OCI-LY3 (cell line): ENCODE measurements around the gene SLAMF7.

Experiments used
- H2AFZ ChIP-seq: fragments of 200-600, 300-600 bp; shearing (Covaris generic); 2 replicates; pipeline ENCODE4 v1.6.0; 2014; ENCODE audit warnings: antibody characterized with exemption, low read depth, low read length
- H3K27ac ChIP-seq: fragments of 200-600, 300-600 bp; sonication (generic); 2 replicates; pipeline ENCODE4 v1.5.1; 2014; ENCODE audit warnings: mild to moderate bottlenecking, low read length, moderate library complexity, mixed read lengths
- H3K27me3 ChIP-seq: fragments of 200-600, 300-600 bp; sonication (generic); 2 replicates; pipeline ENCODE4 v1.6.1; 2014; ENCODE audit warnings: low read depth, low read length, mixed read lengths
- H3K36me3 ChIP-seq: fragments of 200-600, 300-600 bp; sonication (generic); replicated peaks from 2 replicates; pipeline ENCODE3; 2014; ENCODE audit warnings: low read depth, low read length, mixed read lengths
- H3K4me1 ChIP-seq: fragments of 300-600, 200-600 bp; sonication (generic); 2 replicates; pipeline ENCODE4 v1.6.1; 2014; ENCODE audit warnings: low read length, mixed read lengths
- H3K4me2 ChIP-seq: fragments of 200-600, 300-600 bp; sonication (generic); 2 replicates; pipeline ENCODE4 v1.6.1; 2014; ENCODE audit warnings: low read length, mixed read lengths
- H3K4me3 ChIP-seq: fragments of 300-600, 200-600 bp; sonication (generic); 2 replicates; pipeline ENCODE4 v1.5.1; 2014; ENCODE audit warnings: antibody characterized with exemption, mild to moderate bottlenecking, low read length, moderate library complexity
- H3K79me2 ChIP-seq: fragments of 300-600, 200-600 bp; shearing (Covaris generic); 2 replicates; pipeline ENCODE4 v1.6.1; 2014; ENCODE audit warnings: mild to moderate bottlenecking, low read length, mixed read lengths
- H3K9ac ChIP-seq: fragments of 300-600, 200-600 bp; shearing (Covaris generic); 2 replicates; pipeline ENCODE4 v1.6.0; 2014; ENCODE audit warnings: mild to moderate bottlenecking, low read length, moderate library complexity
- H3K9me3 ChIP-seq: fragments of 200-600, 300-600 bp; shearing (Covaris generic); 2 replicates; pipeline ENCODE4 v1.6.1; 2014; ENCODE audit warnings: low read length, mixed read lengths; ENCODE audit not compliant: insufficient read depth
- H4K20me1 ChIP-seq: fragments of 200-600, 300-600 bp; sonication (generic); 2 replicates; pipeline ENCODE4 v1.6.1; 2016; ENCODE audit warnings: low read length, mixed read lengths; ENCODE audit not compliant: insufficient read depth
- EZH2phosphoT487 ChIP-seq: fragments of 200-600 bp; shearing (Covaris generic); IDR thresholded peaks from 2 replicates; pipeline ENCODE4 v1.6.1; 2018; ENCODE audit warnings: antibody characterized with exemption, mixed run types, low read depth
- TF ChIP-seq, protein P1 (sequence below): fragments of 200-600, 300-600 bp; sonication (generic); IDR thresholded peaks from 2 replicates; pipeline ENCODE4 v1.5.1; 2014; ENCODE audit warnings: antibody characterized with exemption, low read length, low read depth

SLAMF7 gene

GRCh38 chr1:160741092-160741501 is 2.0 kb downstream of the SLAMF7 start:
- Histone ChIP-seq H3K27ac (peak overlapping the region; percentile 83), H3K4me3 (peak overlapping the region; percentile 81), H3K27me3 (no peaks in the 10 kb centered on the region), H3K79me2 (peaks cover 63% of the 10 kb centered on the region), H3K9me3 (peaks cover 16% of the 10 kb centered on the region), H2AFZ (no peak overlapping the region), H3K9ac (peak overlapping the region; percentile 87), H4K20me1 (peaks cover 9% of the 10 kb centered on the region; the same call in 1 of the 2 replicates), H3K36me3 (peaks cover 39% of the 10 kb centered on the region), H3K4me1 (peaks cover 68% of the 10 kb centered on the region), H3K4me2 (peak overlapping the region; percentile 85)
- no peak for TF ChIP-seq EZH2phosphoT487
- TF ChIP-seq, protein P1, sequence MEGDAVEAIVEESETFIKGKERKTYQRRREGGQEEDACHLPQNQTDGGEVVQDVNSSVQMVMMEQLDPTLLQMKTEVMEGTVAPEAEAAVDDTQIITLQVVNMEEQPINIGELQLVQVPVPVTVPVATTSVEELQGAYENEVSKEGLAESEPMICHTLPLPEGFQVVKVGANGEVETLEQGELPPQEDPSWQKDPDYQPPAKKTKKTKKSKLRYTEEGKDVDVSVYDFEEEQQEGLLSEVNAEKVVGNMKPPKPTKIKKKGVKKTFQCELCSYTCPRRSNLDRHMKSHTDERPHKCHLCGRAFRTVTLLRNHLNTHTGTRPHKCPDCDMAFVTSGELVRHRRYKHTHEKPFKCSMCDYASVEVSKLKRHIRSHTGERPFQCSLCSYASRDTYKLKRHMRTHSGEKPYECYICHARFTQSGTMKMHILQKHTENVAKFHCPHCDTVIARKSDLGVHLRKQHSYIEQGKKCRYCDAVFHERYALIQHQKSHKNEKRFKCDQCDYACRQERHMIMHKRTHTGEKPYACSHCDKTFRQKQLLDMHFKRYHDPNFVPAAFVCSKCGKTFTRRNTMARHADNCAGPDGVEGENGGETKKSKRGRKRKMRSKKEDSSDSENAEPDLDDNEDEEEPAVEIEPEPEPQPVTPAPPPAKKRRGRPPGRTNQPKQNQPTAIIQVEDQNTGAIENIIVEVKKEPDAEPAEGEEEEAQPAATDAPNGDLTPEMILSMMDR, result no peak

DNA sequence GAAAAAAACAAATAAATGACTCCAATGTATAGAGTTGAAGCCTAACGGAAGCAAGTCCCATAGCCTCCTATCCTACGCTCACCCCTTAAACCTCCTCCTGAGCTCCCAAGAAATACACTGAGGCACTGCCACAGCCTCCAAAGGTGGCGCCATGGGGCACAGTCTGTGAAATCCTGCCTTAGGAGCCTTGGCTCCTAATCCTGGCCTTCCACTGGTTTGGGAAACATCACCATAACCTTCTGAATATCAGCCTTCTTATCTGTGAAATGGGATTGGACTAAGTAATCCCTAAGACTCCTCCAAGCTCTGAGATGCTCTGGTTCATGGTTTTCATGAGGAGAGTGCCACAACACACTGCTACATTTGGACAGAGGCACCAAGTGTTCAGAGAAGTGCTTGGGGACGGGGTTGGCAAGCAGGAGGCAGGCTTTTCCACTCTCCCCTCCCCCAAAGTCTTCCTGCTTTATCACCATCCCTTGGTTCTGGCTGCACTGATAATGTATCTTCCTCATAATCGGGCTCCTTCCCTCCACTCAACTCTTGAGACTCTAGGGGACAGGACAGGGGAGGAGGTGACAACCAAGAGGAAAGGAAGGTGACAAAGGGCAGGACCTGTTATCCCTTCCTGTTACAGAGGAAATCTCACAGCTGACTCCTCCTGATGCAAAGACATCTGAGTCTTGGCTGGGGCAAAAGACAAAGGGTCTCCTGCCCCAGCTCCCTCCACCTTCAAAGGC is 2.7 kb downstream of the SLAMF7 start:
- no peak for TF ChIP-seq EZH2phosphoT487
- TF ChIP-seq, protein P1, result peak; percentile 27; the same call in 1 of the 2 replicates
- H3K79me2 ChIP-seq, result peaks cover 69% of the 10 kb centered on the region
- peak overlapping the region; percentile 81 for H3K4me3 ChIP-seq
- peak overlapping the region; percentile 83 for H3K27ac ChIP-seq
- peaks cover 9% of the 10 kb centered on the region; the same call in 1 of the 2 replicates for H4K20me1 ChIP-seq
- H3K27me3 ChIP-seq, result no peaks in the 10 kb centered on the region
- peak overlapping the region; percentile 87; the same call in 1 of the 2 replicates for H3K9ac ChIP-seq
- peak overlapping the region; percentile 85 for H3K4me2 ChIP-seq
- H3K4me1 ChIP-seq, result peaks cover 68% of the 10 kb centered on the region
- H3K9me3 ChIP-seq, result peaks cover 14% of the 10 kb centered on the region; the same call in 1 of the 2 replicates
- peaks cover 37% of the 10 kb centered on the region for H3K36me3 ChIP-seq
- no peak overlapping the region for H2AFZ ChIP-seq

GRCh38 chr1:160742428-160743127 is 3.5 kb downstream of the SLAMF7 start:
- peak overlapping the region; percentile 18; the same call in 1 of the 2 replicates for H3K9ac ChIP-seq
- peak overlapping the region; percentile 85 for H3K4me2 ChIP-seq
- peak overlapping the region; percentile 83 for H3K27ac ChIP-seq
- H3K4me3 ChIP-seq, result peak overlapping the region; percentile 81
- peaks cover 9% of the 10 kb centered on the region; the same call in 1 of the 2 replicates for H4K20me1 ChIP-seq
- peaks cover 68% of the 10 kb centered on the region for H3K4me1 ChIP-seq
- TF ChIP-seq, protein P1, result no peak
- no peak for TF ChIP-seq EZH2phosphoT487
- peaks cover 69% of the 10 kb centered on the region for H3K79me2 ChIP-seq
- no peaks in the 10 kb centered on the region for H3K27me3 ChIP-seq
- H3K36me3 ChIP-seq, result peaks cover 32% of the 10 kb centered on the region
- 0 out of 2 replicates have a peak, but pooled peaks cover 6% of the 10 kb centered on the region for H3K9me3 ChIP-seq
- H2AFZ ChIP-seq, result no peak overlapping the region

GRCh38 chr1:160743266-160743665 is 4.2 kb downstream of the SLAMF7 start:
- Histone ChIP-seq H2AFZ (no peak overlapping the region), H3K9ac (peak overlapping the region; percentile 0; the same call in 1 of the 2 replicates), H3K4me3 (peak overlapping the region; percentile 81; the same call in 1 of the 2 replicates)

More at GRCh38 chr1:160743266-160743665, 4.2 kb downstream of the SLAMF7 start:
- 0 out of 2 replicates have a peak, but pooled peaks cover 1% of the 10 kb centered on the region for H3K9me3 ChIP-seq
- peaks cover 69% of the 10 kb centered on the region for H3K79me2 ChIP-seq
- TF ChIP-seq EZH2phosphoT487, result no peak
- TF ChIP-seq, protein P1, result no peak
- peak overlapping the region; percentile 83 for H3K27ac ChIP-seq
- peaks cover 66% of the 10 kb centered on the region for H3K4me1 ChIP-seq
- peak overlapping the region; percentile 85 for H3K4me2 ChIP-seq
- peaks cover 14% of the 10 kb centered on the region; the same call in 1 of the 2 replicates for H4K20me1 ChIP-seq
- H3K36me3 ChIP-seq, result peaks cover 38% of the 10 kb centered on the region
- no peaks in the 10 kb centered on the region for H3K27me3 ChIP-seq
